HK-2 (cell line): ENCODE measurements around the gene FAM156B.
"Not testable (repeated sequence)": the region's sequence is repeated elsewhere in the genome, so short reads cannot be mapped to it uniquely, and the experiment has no call there.

Experiments
- DNase-seq: peaks from one replicate; pipeline ENCODE4 v3.0.0-alpha.2; 2018; ENCODE audit not compliant: unreplicated experiment

FAM156B gene

GRCh38 chrX:52923781-52924241 lies 26.7 kb downstream of the FAM156B start:
- peak; percentile 36 for DNase-seq

- not testable (repeated sequence) for DNase-seq
These were observed 33.1 kb downstream of the FAM156B start for GRCh38 chrX:52930214-52930613.

- DNase-seq, result no peak
These were observed 36.1 kb downstream of the FAM156B start for GRCh38 chrX:52933213-52933612.

GRCh38 chrX:52933976-52934703 lies 37.0 kb downstream of the FAM156B start:
- no peak for DNase-seq

- peak; percentile 90 for DNase-seq
These were observed 37.8 kb downstream of the FAM156B start for GRCh38 chrX:52934704-52935469.

GRCh38 chrX:52935470-52935784 lies 38.3 kb downstream of the FAM156B start:
- DNase-seq, result not testable (repeated sequence)

GRCh38 chrX:52940704-52941103 lies 43.6 kb downstream of the FAM156B start:
- not testable (repeated sequence) for DNase-seq

- DNase-seq, result not testable (repeated sequence)
These were observed 44.6 kb downstream of the FAM156B start for GRCh38 chrX:52941728-52942127.

- DNase-seq, result not testable (repeated sequence)
These were observed 48.8 kb downstream of the FAM156B start for GRCh38 chrX:52945838-52946494.

GRCh38 chrX:52947501-52947900 lies 50.4 kb downstream of the FAM156B start:
- not testable (repeated sequence) for DNase-seq

- not testable (repeated sequence) for DNase-seq
These were observed 51.1 kb downstream of the FAM156B start for GRCh38 chrX:52948265-52948664.

GRCh38 chrX:52949325-52949724 lies 52.2 kb downstream of the FAM156B start:
- not testable (repeated sequence) for DNase-seq

GRCh38 chrX:52949884-52950283 lies 52.8 kb downstream of the FAM156B start:
- DNase-seq, result not testable (repeated sequence)
